Urothelium cell line (cell line): ENCODE measurements around the gene PPP1R12A.
"Not testable (repeated sequence)": the region's sequence is repeated elsewhere in the genome, so short reads cannot be mapped to it uniquely, and the experiment has no call there.

Source experiments
- DNase-seq: peaks from one replicate; pipeline ENCODE4 v3.0.0; 2011; ENCODE audit warnings: low spot score, mixed read lengths
- FAIRE-seq: peaks from 2 replicates; lab custom pipeline; 2011; peaks lifted over from hg19 to GRCh38; lab: Jason Lieb, UNC

The PPP1R12A gene

DNA sequence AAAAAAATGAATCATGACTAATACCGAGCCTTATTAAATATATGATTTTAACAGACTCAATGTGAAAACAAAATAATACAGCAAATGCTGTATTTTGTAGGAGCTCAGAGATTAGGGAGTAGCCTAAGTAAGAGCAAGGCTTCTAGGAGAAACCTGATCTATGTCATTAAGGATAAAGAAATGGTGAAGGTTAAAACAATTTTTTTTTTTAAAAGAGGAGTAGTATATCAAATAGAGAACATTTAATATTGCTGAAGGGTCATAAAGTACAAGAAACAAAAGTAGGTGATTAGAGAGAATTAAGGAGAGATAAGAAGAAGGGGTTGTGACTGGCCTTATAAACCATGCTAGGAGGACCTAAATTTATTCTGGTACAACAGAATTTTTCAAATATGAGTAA, 39.1 kb downstream of the PPP1R12A start:
- DNase-seq (no peak), FAIRE-seq (no peak)

DNA sequence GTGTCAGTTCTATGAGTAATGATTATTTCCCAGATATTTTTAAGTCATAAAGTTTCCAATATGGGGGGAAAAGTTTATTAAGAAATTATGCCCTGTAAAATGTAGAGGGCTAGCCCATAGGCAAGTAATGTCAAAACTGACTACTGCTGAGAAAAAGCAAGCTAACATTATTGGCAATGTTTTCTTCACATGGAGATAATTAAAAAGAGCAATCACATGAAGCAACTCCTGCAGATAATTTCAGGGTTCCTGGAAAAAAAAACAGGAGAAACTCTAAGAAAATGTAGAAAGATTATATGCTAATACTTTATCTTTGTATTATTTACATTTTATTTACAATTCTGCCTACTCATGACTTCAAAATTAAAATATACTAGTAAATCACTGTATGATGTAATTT, 39.8 kb downstream of the PPP1R12A start:
- no peak for FAIRE-seq
- DNase-seq: no peak

DNA sequence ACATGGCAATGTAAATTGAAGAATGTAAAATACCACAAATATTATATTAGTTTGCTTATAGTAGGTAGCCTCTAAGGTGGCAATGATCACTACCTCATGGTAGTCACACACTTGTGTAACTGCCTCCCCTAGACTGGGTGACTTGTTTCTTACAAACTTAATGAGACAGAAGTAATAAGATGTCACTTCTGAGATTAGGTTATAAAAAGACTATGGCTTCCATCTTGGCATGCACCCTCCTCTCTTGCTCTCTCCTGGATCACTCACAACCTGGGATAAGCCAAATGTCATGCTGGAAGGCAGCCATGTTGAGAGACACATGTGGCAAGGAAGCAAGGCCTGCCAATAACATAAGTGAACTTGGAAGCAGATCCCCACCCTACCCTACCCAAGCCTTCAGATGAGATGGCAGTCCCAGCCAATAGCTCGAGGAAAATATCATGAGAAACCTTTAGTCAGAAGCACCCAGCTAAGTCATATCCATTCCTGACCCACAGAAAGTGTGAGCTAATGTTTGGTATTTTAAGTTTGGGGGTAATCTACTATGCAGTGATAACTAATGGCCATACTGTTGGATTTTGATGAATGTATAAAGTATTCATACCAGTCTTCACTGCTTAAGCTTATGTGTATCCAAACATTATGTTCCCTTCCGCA, 43.3 kb downstream of the PPP1R12A start:
- DNase-seq (no peak), FAIRE-seq (no peak)

DNA sequence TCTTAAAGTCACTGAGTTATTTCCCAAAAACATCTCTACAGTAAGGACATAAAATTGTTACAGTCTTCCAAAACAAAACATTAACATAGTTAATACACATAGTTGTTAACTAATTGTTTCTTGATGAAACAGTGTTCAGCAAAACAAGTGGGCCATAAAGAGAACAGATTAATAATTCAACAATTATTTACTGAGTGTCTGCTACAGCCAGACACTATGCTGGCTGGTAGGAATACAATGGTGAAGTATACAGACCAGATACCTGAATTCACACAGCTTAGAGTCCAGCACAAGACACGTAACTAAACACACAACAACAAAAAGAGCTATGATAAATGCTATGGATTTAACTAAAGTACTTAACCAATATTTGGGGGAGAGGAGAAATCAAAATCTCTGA, 47.0 kb downstream of the PPP1R12A start:
- FAIRE-seq (no peak), DNase-seq (no peak)

DNA sequence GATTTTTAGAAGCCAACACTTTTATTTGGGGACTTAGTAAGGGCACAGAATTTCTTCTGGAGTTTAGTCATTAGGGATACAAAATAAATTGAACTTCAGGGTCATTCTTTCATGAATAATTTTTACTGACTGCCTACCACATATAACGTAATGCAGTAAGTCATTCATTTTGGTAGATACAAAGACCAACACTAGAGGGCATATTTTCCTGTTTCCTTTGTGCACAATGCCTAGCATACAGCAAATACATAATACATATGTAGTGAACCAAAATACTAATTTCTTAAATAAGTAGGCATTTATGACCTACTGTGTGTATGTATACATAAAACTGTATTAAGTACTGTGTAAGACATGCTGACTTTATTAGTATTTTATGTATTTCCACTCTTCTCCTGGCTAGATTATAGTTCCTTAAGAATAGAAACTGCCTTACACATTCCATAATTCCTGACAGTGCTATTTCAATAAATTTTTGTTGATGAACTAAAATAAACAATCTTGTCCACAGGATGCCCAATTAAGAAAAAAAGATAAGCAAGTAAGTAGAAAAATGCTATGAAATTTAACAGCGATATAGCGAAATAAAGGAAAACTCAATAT, 47.9 kb downstream of the PPP1R12A start:
- no peak for FAIRE-seq
- peak; percentile 2 for DNase-seq

DNA sequence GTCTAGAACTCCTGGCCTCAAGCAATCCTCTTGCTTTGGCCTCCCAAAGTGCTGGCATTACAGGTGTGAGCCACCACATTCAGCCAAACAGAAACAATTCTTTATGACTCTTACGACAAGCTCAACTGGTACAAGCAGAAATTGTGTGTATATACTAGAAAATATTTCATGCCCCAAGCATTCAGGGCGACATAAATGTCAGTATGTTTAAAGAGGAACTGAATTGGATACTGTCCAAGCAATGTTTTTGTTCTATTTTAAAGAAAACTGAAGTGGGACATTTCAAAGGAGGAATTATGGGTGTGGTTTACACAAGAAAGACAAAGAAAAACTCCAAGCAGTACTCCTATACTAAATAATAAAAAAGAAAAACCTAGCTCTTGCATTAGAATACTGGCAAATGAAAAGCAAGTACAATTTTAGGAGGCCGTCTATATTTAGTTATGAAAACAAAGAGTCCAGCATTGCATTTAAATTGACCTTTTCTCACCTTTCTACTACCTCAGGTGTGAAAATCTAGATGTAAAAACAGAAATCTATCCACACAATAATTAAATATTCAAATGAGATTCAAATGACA, 48.9 kb downstream of the PPP1R12A start:
- DNase-seq: no peak
- FAIRE-seq: no peak

DNA sequence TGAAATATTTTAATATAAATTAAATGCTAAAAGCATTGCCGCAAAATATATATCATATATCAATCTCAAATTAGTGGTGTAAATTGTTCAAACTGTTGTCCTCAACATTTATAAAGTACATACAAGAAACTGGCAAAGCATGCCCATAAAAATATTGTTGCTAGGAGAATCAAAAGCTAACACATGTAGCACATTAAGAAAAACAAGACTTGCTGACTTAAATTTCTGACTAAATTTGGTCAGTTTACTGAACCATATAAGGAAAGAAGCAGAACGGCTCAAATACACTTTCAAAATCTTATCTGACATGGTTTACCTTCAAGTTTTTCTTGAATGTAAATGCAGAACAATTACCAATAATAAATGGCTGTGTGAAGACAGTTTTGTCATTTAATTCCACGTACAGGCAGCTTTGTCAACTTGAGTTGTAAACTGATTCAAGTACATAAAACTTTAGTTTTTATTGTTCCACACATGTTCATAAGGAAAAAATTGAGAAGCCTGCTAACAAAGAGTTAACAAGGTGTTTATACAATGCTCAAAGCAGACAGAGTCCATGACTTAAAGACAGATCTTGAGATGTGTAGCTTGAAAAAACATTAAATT, 50.4 kb downstream of the PPP1R12A start:
- FAIRE-seq (no peak), DNase-seq (no peak)

DNA sequence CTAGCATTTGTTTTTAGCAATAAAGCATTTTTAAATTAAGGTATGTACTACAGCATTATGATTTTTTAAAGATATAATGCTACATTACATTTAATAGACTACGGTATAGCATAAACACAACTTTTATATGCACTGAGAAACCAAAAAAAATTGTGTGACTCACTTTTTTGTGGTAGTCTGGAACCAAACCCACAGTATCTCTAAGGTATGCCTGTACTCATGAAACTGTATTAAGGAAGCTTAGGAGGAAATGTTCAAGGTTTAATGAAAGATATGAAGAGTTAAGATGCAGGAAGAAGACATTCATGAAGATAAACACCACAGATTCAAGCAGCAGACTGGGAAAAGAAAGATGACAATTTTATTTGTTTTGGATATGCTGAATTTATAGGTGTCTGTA, 51.7 kb downstream of the PPP1R12A start:
- DNase-seq: no peak
- no peak for FAIRE-seq

DNA sequence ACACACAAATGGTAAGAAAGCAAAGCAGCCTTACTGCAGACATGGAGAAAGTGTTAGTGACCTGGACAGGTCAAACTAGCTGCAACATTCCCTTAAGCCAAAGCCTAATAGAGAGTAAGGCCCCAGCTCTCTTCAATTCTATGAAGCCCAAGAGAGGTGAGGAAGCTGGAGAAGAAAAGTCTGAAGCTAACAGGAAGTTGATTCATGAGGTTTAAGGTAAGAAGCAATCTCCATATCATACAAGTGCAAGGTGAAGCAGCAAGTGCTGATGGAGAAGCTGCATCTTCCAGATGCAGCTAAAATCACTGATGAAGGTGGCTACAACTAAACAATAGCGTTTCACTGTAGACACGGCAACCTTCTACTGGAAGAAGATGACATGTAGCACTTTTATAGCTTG, 53.5 kb downstream of the PPP1R12A start:
- FAIRE-seq: no peak

DNA sequence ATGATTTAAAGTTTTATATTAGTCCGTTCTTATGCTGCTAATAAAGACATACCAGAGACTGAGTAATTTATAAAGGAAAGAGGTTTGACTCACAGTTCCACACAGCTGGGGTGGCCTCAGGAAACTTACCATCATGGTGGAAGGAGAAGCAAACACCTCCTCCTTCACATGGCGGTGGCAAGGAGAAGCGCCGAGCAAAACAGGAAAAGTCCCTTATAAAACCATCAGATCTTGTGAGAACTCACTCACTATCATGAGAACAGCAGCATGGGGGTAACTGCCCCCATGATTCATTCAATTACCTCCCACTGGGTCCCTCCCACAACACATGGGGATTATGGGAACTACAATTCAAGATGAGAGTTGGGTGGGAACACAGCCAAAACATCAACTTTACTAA, 56.4 kb downstream of the PPP1R12A start:
- FAIRE-seq, DNase-seq: not testable (repeated sequence)

More for the DNA sequence above, 53.5 kb downstream of the PPP1R12A start:
- DNase-seq: no peak

DNA sequence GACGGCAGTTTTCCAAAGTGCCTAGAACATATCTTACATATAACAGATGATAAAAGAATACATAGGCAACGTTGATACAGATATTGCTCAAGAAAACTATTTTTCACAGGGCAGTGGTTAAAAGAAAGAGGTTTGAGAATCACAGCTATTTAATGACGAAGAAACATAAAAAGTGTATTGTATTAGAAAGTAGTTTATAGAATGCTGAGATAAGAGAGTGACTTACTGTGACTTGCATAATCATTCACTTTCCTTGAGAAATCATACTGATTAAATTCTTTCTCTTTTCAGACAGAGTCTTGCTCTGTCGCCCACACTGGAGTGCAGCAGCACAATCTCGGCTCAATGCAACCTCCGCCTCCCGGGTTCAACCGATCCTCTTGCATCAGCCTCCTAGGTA, 57.7 kb downstream of the PPP1R12A start:
- FAIRE-seq (no peak), DNase-seq (no peak)

DNA sequence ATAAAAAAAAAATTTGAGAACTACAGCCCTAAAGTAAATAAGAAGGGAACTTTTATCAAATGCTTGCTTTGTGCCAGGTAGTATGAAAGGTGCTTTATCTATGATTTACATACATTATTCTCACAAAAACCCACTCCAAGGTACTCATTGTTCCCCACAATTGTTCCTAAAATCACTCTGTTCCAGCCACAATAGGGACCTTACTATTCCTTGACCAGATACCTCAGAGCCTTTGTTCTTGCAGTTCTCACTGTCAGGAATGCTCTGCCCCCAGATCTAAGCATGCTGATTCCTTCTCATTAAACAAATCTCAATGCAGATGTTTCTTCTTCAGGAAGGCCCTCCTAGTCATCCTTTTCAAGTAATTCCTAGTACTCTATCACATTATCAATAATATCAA, 60.2 kb downstream of the PPP1R12A start:
- no peak for DNase-seq
- FAIRE-seq: no peak

DNA sequence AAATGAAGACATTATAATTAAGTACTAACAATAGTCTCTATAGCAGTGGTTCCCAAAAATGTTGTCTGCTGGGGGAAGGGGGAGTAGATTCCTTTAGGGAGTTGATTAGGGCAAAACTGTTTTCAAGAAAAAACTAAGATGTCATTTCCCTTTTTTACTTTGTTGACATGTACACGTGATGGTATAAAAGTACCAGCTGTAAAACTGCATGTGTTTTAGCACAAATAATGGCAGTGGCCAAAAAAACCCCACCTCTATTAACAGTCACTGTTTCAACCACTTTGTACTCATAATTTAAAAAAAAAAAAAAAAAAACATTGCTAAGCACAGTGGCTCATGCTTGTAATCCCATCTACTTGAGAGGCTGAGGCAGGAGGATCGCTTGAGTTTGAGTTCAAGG, 61.7 kb downstream of the PPP1R12A start:
- FAIRE-seq (no peak), DNase-seq (no peak)

DNA sequence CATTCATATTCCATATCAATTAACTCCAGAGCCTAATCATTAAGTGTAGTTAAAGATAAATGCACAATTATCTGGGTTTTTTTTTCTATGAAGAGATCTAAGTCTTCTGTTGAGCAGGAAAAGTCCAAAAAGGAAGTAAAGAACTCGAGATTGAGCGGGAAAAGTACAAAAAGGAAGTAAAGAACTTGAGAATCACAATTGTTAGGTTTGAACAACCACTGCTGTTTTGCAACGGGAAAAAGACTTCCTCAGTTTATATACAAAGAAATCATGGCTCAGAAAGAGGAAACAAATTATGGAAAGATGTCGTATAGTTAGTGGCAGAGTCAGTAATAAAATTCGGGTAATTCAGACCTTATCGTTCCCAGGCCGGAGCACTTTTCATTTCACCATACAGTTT, 63.3 kb downstream of the PPP1R12A start:
- no peak for DNase-seq

DNA sequence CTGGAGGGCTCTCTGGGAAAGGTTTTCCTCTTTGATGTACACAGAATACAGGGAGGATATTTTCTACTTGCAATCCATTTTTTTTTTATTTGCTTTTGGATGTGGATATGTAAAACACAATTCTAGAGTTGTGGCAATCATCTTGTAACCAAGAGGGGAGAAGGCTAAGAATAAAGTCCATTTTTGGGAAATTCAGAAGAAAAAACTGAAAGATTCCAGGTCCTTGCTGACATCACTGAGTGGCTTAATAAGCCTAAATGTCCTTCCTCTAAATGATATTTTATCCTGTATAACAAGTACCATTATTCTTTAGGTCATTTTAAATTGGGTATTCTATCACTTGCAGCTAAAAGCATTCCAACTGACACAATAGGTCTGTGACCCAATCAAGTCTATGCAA, 64.0 kb downstream of the PPP1R12A start:
- FAIRE-seq (no peak), DNase-seq (no peak)

More for the DNA sequence above, 63.3 kb downstream of the PPP1R12A start:
- no peak for FAIRE-seq

DNA sequence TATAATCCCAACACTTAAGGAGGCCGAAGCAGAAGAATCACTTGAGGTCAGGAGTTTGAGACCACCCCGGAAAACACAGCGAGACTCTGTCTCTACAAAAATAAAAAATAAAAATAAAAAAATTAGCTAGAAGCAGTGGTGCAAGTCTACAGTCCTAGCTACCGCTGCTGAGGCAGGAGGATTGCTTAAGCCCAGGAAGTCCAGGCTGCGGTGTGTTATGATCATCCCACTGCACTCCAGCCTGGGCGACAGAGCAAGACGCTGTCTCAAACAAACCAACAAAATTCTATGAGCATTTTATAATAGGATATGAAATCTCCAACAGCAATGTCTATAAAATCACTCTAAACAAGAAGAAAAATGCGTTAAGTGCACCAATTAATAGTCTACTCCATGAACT, 75.3 kb downstream of the PPP1R12A start:
- no peak for DNase-seq
- no peak for FAIRE-seq

DNA sequence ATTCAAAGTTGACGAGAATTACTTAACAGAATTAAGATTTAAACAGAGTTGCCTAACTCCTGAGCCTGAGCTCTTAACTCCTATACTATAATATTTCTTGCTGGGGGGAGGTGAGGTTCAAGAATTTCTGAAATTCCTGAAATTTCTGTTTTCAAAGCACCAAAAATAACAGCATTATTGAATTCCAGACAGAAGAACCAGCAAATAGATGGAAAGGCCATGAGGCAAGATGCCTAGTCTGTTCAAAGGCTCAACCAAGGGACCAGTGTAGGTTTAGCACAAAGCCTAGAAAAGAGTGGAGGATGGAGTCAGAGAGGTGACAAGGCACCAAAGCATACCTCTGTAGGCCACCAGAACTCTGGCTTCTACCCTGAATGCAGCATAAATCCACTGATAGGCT, 76.4 kb downstream of the PPP1R12A start:
- DNase-seq (peak; percentile 2), FAIRE-seq (no peak)

DNA sequence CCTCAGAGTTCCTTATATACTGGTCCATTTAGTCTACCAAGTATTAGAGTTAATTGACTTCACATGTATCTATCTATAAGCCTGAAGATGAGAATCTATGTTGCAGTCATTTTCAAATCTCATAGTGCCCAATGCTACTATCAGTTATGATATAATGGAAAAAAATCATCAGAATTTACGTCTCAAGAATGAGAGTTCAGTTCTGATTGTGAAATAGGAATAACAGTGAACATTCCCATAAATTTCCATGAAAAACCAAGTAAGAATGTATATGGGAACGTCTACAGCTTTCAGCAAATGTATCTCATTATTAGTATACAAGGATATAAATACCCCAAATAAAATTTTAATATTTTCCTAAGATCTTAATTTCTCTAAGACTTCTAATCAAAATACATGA, 77.2 kb downstream of the PPP1R12A start:
- DNase-seq (no peak), FAIRE-seq (no peak)

DNA sequence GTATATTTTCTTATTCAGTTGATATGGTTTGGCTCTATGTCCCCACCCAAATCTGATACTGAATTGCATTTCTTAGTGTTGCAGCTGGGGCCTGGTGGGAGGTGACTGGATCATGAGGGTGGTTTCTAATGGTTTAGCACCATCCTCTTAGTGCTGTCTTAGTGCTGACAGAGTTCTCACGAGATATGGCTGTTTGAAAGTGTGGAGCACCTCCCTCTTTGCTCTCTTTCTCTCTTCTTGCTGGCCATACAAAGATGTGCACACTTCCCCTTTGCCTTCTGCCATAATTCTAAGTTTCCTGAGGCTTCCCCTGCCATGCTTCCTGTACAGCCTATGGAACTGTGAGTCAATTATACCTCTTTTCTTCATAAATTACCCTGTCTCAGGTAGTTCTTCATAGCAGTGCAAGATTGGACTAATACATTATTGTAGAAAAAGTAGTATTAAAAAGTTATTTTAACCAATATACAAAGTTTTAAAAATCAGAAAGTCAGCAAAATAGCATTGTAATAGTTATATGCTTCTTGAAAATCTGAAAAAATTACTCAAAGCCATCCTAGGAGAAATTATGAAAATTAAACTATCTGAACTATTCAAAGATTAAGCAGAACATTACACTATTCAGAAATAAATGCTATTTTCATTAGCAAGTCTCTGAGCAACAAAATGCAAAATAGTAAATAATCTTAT, 84.1 kb downstream of the PPP1R12A start:
- DNase-seq (no peak), FAIRE-seq (no peak)

DNA sequence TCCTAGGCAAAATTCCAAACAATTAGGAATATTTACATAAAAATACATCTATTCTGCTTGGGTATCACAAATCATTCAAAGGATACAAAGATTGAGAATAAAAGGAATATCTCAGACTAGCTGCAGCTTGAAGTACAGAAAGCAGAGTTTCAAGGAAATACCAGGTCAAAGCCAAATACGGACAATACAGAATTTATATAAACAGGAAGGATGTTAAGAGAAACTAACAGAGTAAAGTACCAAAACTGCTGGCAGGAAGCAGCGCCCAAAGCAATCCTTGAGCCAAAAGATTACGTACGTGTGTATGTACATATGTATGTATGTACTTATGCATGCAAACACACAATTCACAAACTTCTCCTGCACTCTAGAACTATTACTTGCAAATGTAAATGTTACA, 86.6 kb downstream of the PPP1R12A start:
- FAIRE-seq: no peak

DNA sequence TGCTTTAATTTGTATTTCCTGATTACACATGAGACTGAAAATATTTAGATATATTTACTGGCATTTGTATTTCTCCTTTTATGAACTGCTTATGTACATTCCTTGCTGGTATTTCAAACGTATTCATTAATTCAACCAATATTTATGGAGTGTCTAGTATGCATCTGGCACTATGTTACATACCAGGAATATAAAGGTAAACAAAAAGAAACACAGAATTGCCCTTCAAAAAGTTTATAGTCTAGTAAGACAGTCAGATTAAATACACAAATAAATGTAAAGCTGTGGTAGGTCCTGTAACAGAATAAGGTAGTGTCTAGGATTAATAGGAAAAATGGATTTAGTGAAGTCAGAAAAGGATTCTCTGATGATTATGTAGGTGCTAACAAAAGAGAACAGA, 87.5 kb downstream of the PPP1R12A start:
- FAIRE-seq (no peak), DNase-seq (no peak)

More for the DNA sequence above, 86.6 kb downstream of the PPP1R12A start:
- DNase-seq: no peak
